Right lobe of liver (tissue), 6 donors: ENCODE measurements around the gene PPDPF. TPM values are rescaled to one million over a fixed set of nuclear protein-coding genes. Genes with fewer than 3 reads are reported as not detected.

Source experiments
- ATAC-seq, 4 donors: fragments of 200-7000 bp; cut with Tn5 transposase; one replicate each; pipeline ENCODE4 v1.9.1; 2020; ENCODE audit warnings: mild to moderate bottlenecking in 4 of 4, moderate library complexity in 4 of 4
- DNase-seq, 3 donors: peaks; one replicate each; pipeline ENCODE4 v3.0.0-alpha.2; 2020
- H3K27ac ChIP-seq, 3 donors: fragments of 200-600 bp; one replicate each; pipeline ENCODE4 v1.8.0; 2022
- H3K27me3 ChIP-seq, 2 donors: fragments of 200-600 bp; one replicate each; pipeline ENCODE4 v1.8.0; 2022
- H3K36me3 ChIP-seq, 4 donors: fragments of 200-600 bp; sonication (generic) in 1 of 4; one replicate each; pipeline versions ENCODE4 v1.5.1 to v1.8.0; 2017 to 2022; ENCODE audit warnings: control low read depth in 1 of 4
- H3K4me1 ChIP-seq, 4 donors: fragments of 200-600 bp; sonication (generic) in 1 of 4; one replicate each; pipeline versions ENCODE4 v1.5.1 to v1.8.0; 2017 to 2022; ENCODE audit warnings: control low read depth in 1 of 4
- H3K4me3 ChIP-seq, 3 donors: fragments of 200-600 bp; one replicate each; pipeline ENCODE4 v1.8.0; 2022
- H3K9me3 ChIP-seq, 4 donors: fragments of 200-600 bp; sonication (generic) in 1 of 4; one replicate each; pipeline versions ENCODE4 v1.5.1 to v1.8.0; 2017 to 2022; ENCODE audit warnings: control low read depth in 1 of 4
- POLR2A ChIP-seq: fragments of 450-650 bp; IDR thresholded peaks from one replicate; pipeline ENCODE4 v1.6.1; 2017; ENCODE audit warnings: antibody characterized with exemption, mild to moderate bottlenecking
- WGBS: methylation state at CpG from one replicate; pipeline ENCODE4 v1.1.6; 2018; ENCODE audit warnings: low coverage, low lambda C conversion rate; ENCODE audit not compliant: insufficient coverage; ENCODE audit errors: missing lambda C conversion rate; 5-methylcytosine and 5-hydroxymethylcytosine counted together
- intact Hi-C, 2 donors: fragments of 100-400 bp; cut with DNase I; formaldehyde crosslinking; loops; one replicate each; pipeline versions ENCODE4 v1.11.2 to v1.14.1; 2022
- total RNA-seq, 6 experiments: library from RNA; depleted of rRNA in 2 of 6; stranded (reverse); fragments of >200 nt in 2 of 6; fragmentation: NEBNext Ultra II Directional in 3 of 6; extraction: Animal tissue kit (Norgen Biotek cat#: 25700) in 3 of 6; gene quantifications; one replicate each; pipeline versions ENCODE4 v1.1.0 to v1.2.4, GENCODE V29; 2016 to 2023
- TF ChIP-seq, protein P1 (sequence below), 4 donors: fragments of 200-600 bp in 3 of 4; fragments of 450-650 bp in 1 of 4; IDR thresholded peaks; one replicate each; pipeline versions ENCODE4 v1.5.1 to v1.8.0; 2016 to 2022; ENCODE audit warnings: antibody characterized with exemption in 4 of 4, mild to moderate bottlenecking in 2 of 4
- donor health status: DM: no; HTN: yes; CAD: no.
- donor health status: DM: no; HTN: no; CAD: no.
- donor health status: DM: no; HTN: no; CAD: no.
- donor health status: DM: no; HTN: yes; CAD: no.
- donor health status: DM: no; HTN: yes; CAD: no.

Gene PPDPF
- total RNA-seq, 6 experiments from 2014 or later, result 50.2 to 99.4 (median 76.7) TPM

GRCh38 chr20:63520934-63521601, 503 bp downstream of the PPDPF start:
- ATAC-seq (peak; percentile 65 to 76 (median 67)), DNase-seq (peak; percentile 77 to 83 (median 77))
- peak overlapping the region; percentile 94 to 98 (median 98) for H3K27ac ChIP-seq
- H3K9me3 ChIP-seq, result no peaks in the 10 kb centered on the region
- intact Hi-C loops, result no loop called here
- no peaks in the 10 kb centered on the region for H3K27me3 ChIP-seq
- peak overlapping the region; percentile 67 to 78 (median 75) for H3K4me3 ChIP-seq
- TF ChIP-seq, protein P1, sequence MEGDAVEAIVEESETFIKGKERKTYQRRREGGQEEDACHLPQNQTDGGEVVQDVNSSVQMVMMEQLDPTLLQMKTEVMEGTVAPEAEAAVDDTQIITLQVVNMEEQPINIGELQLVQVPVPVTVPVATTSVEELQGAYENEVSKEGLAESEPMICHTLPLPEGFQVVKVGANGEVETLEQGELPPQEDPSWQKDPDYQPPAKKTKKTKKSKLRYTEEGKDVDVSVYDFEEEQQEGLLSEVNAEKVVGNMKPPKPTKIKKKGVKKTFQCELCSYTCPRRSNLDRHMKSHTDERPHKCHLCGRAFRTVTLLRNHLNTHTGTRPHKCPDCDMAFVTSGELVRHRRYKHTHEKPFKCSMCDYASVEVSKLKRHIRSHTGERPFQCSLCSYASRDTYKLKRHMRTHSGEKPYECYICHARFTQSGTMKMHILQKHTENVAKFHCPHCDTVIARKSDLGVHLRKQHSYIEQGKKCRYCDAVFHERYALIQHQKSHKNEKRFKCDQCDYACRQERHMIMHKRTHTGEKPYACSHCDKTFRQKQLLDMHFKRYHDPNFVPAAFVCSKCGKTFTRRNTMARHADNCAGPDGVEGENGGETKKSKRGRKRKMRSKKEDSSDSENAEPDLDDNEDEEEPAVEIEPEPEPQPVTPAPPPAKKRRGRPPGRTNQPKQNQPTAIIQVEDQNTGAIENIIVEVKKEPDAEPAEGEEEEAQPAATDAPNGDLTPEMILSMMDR (IDR thresholded peaks at IDR 0.05), result peak in 1 of 4 donors; percentile 13
- TF ChIP-seq POLR2A, result no peak
- no peaks in the 10 kb centered on the region for H3K36me3 ChIP-seq
- 6% methylated on average over 6 of the region's 68 CpGs for WGBS
- H3K4me1 ChIP-seq, result peaks cover 0 to 10% (median 2%) of the 10 kb centered on the region in 4 donors

DNA sequence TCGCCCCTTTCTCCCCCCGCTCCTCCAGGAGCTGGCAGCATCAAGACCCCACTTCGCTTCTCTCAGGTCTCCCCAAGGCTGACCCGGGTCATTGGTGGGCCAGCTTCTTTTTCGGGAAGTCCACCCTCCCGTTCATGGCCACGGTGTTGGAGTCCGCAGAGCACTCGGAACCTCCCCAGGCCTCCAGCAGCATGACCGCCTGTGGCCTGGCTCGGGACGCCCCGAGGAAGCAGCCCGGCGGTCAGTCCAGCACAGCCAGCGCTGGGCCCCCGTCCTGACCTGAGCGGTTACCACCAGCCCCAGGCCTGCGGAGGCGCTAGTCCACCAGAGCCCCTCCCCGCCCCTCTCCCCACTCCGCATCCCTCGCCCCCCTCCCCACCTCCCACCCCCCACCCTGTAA, 1.0 kb downstream of the PPDPF start:
- Histone ChIP-seq H3K4me3 (peak overlapping the region; percentile 67 to 78 (median 75)), H3K27ac (peak overlapping the region in 2 of 3 donors; percentile 94 to 98), H3K4me1 (peaks cover 0 to 10% (median 2%) of the 10 kb centered on the region in 4 donors), H3K27me3 (no peaks in the 10 kb centered on the region), H3K9me3 (no peaks in the 10 kb centered on the region), H3K36me3 (no peaks in the 10 kb centered on the region)
- peak; percentile 36 to 56 (median 44) for DNase-seq
- 60% methylated on average over 5 of the region's 23 CpGs for WGBS
- TF ChIP-seq, protein P1 (IDR thresholded peaks at IDR 0.05), result no peak
- no peak for TF ChIP-seq POLR2A
- ATAC-seq, result no peak
- intact Hi-C loops, result no loop called here

GRCh38 chr20:63522091-63522868, 1.7 kb downstream of the PPDPF start:
- no peaks in the 10 kb centered on the region for H3K36me3 ChIP-seq
- WGBS, result 52% methylated on average over 3 of the region's 13 CpGs

GRCh38 chr20:63522981-63523611, 2.5 kb downstream of the PPDPF start:
- WGBS, result no CpG with 5 or more reads among the region's 11 CpGs
- Histone ChIP-seq H3K36me3 (no peaks in the 10 kb centered on the region), H3K27me3 (no peaks in the 10 kb centered on the region), H3K4me1 (peaks cover 0 to 10% (median 2%) of the 10 kb centered on the region in 4 donors), H3K4me3 (no peak overlapping the region), H3K9me3 (no peaks in the 10 kb centered on the region), H3K27ac (no peak overlapping the region)
- intact Hi-C loops, result no loop called here
- no peak for TF ChIP-seq POLR2A
- TF ChIP-seq, protein P1 (IDR thresholded peaks at IDR 0.05), result no peak
- ATAC-seq (no peak), DNase-seq (peak in 2 of 3 donors; percentile 28 to 53)

More at GRCh38 chr20:63522091-63522868, 1.7 kb downstream of the PPDPF start:
- no peak for TF ChIP-seq POLR2A
- TF ChIP-seq, protein P1 (IDR thresholded peaks at IDR 0.05), result no peak
- peak; percentile 21 to 48 (median 42) for DNase-seq
- intact Hi-C loops, result no loop called here
- no peak overlapping the region for H3K4me3 ChIP-seq
- H3K27ac ChIP-seq, result no peak overlapping the region
- ATAC-seq, result no peak
- H3K9me3 ChIP-seq, result no peaks in the 10 kb centered on the region
- no peaks in the 10 kb centered on the region for H3K27me3 ChIP-seq
- H3K4me1 ChIP-seq, result peaks cover 0 to 10% (median 2%) of the 10 kb centered on the region in 4 donors
